Naive thymus-derived CD4-positive, alpha-beta T cell (primary cell): ENCODE results near the gene ARX. TPM values are rescaled to one million over a fixed set of nuclear protein-coding genes. Genes with fewer than 3 reads are reported as not detected.

Source experiments
- ATAC-seq: fragments of 150-1000 bp; cut with Tn5 transposase; 2 replicates; pipeline ENCODE4 v1.10.0; 2021; ENCODE audit warnings: mild to moderate bottlenecking, moderate library complexity
- CTCF ChIA-PET: fragments of 350-600 bp; sonication (Branson Sonifier 250); formaldehyde crosslinking; loops from one replicate; lab custom pipeline; 2021; ENCODE audit warnings: antibody characterized with exemption; lab: Charles Lee
- POLR2A ChIA-PET: fragments of 350-600 bp; sonication (Branson Sonifier 250); formaldehyde crosslinking; loops from one replicate; lab custom pipeline; 2021; ENCODE audit warnings: antibody characterized with exemption, inconsistent platforms; lab: Charles Lee
- DNase-seq, 9 donors: peaks; one replicate each; pipeline versions ENCODE4 v3.0.0 to v3.0.0-alpha.2; 2020 to 2022; ENCODE audit warnings: mixed read lengths in 1 of 9
- H3K27ac ChIP-seq: one replicate; pipeline ENCODE4 v1.7.0; 2013; ENCODE audit warnings: mild to moderate bottlenecking, low read depth, low read length, moderate library complexity
- H3K27me3 ChIP-seq, 2 donors: one replicate each; pipeline ENCODE4 v1.7.0; 2013; ENCODE audit warnings: low read length in 2 of 2, mild to moderate bottlenecking in 2 of 2, moderate library complexity in 2 of 2; ENCODE audit not compliant: control insufficient read depth in 2 of 2, insufficient read depth in 2 of 2
- H3K36me3 ChIP-seq, 3 experiments: 1 replicate in 2 of 3; 2 replicates in 1 of 3; pipeline ENCODE4 v1.7.0; 2013; ENCODE audit warnings: low read length in 3 of 3, mild to moderate bottlenecking in 3 of 3, moderate library complexity in 1 of 3; ENCODE audit not compliant: insufficient read depth in 3 of 3, control insufficient read depth in 2 of 3
- H3K4me1 ChIP-seq, 2 donors: one replicate each; pipeline ENCODE4 v1.7.0; 2013; ENCODE audit warnings: low read length in 2 of 2, mild to moderate bottlenecking in 2 of 2, moderate library complexity in 1 of 2; ENCODE audit not compliant: control insufficient read depth in 2 of 2, insufficient read depth in 2 of 2
- H3K4me3 ChIP-seq: 2 replicates; pipeline ENCODE4 v1.7.0; 2013; ENCODE audit warnings: mild to moderate bottlenecking, low read length
- H3K9me3 ChIP-seq, 3 experiments: 1 replicate in 2 of 3; 2 replicates in 1 of 3; pipeline ENCODE4 v1.7.0; 2013; ENCODE audit warnings: low read length in 3 of 3; ENCODE audit not compliant: control insufficient read depth in 2 of 3
- H3K27ac Mint-ChIP-seq, 9 donors: one replicate each; pipeline ENCODE4 v1.8.0; 2020 to 2022; ENCODE audit warnings: mixed read lengths in 9 of 9, mild to moderate bottlenecking in 8 of 9, moderate library complexity in 5 of 9, inconsistent platforms in 2 of 9
- H3K27me3 Mint-ChIP-seq, 5 donors: one replicate each; pipeline ENCODE4 v1.8.0; 2021 to 2022; ENCODE audit warnings: mixed read lengths in 5 of 5, mild to moderate bottlenecking in 1 of 5
- H3K36me3 Mint-ChIP-seq, 5 donors: one replicate each; pipeline ENCODE4 v1.8.0; 2020 to 2022; ENCODE audit warnings: mixed read lengths in 5 of 5, mild to moderate bottlenecking in 3 of 5, inconsistent platforms in 1 of 5
- H3K4me1 Mint-ChIP-seq, 7 donors: one replicate each; pipeline ENCODE4 v1.8.0; 2020 to 2022; ENCODE audit warnings: mixed read lengths in 7 of 7, mild to moderate bottlenecking in 3 of 7, inconsistent platforms in 1 of 7
- H3K4me3 Mint-ChIP-seq, 10 donors: one replicate each; pipeline ENCODE4 v1.8.0; 2020 to 2022; ENCODE audit warnings: mild to moderate bottlenecking in 10 of 10, mixed read lengths in 10 of 10, moderate library complexity in 6 of 10, inconsistent platforms in 2 of 10
- H3K9me3 Mint-ChIP-seq, 11 donors: one replicate each; pipeline ENCODE4 v1.8.0; 2020 to 2022; ENCODE audit warnings: mixed read lengths in 11 of 11, mild to moderate bottlenecking in 4 of 11, inconsistent platforms in 1 of 11, moderate library complexity in 1 of 11
- intact Hi-C, 2 donors: fragments of 100-400 bp; cut with micrococcal nuclease; formaldehyde crosslinking; loops; one replicate each; pipeline ENCODE4 v1.15.1; 2023
- polyA plus RNA-seq, 2 donors: library from polyadenylated mRNA; unstranded; fragments of 300-500 nt; fragmentation: Illumina TruSeq; gene quantifications; one replicate each; pipeline ENCODE4 v1.2.3, GENCODE V29; 2021
- total RNA-seq, 6 experiments: library from RNA in 5 of 6; stranded (reverse) in 5 of 6; gene quantifications; 1 replicate in 5 of 6; 2 replicates in 1 of 6; pipeline ENCODE4 v1.2.3 and lab custom pipeline; 2021 to 2026

Gene ARX
- not detected for total RNA-seq
- polyA plus RNA-seq: not detected
- not detected for total RNA-seq (lab: John Stamatoyannopoulos, UW)

DNA sequence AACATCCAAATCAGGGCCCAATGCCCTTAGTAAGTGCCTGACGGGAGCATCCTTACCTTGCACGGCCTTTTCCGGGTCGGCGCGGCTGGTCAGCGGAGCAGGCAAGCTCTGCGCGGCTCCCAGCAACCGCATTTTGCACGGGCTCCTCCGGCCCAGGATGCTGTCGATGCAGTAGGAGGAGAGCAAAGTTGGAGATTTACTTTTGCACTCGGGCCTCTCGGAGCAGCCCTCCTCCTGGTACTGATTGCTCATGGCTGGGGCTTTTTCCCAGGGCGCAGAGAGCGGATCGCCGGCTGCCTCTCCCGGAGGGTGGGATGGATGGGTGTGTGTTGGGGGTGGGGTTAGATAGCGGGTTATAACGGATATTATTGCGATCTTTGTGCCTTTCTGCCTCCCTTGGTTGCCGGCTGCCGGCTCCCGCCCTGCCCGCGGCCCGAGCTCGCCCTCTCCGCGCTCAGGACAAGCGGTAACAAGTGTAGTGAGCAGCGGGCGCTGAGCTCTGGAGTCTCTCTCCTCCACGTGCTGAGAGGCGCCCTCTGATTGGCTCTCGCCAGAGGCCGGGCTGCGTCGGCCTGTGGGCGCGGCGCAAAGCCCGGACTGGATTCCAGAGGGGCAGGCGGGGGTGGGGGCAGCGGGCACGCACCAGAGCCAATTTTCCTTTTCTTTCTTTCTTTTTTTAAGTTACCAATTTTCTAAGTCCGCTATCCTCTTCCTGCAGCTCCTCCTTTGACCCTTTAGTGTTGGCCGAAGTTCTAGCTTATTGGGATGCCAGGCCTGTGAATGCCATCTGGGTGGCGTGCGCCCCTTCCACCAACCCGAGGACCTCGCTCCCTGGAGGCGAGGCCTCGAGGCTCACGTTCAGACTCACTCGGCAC, at the start of gene ARX:
TSS of gene ARX (minus strand) at position 480 of the 875 bp plus-strand sequence. CDS start at position 252, 228 bp downstream.
- Mint-ChIP-seq H3K27ac (peak within 1 kb of the TSS in 2 of 9 donors; percentile 38 to 67), H3K27me3 (peaks cover 21 to 80% (median 43%) of the 10 kb centered on the region in 5 donors), H3K4me1 (peaks cover 0 to 31% (median 20%) of the 10 kb centered on the region in 7 donors), H3K36me3 (no peaks in the 10 kb centered on the region), H3K9me3 (peaks cover 0 to 19% (median 2%) of the 10 kb centered on the region in 11 donors), H3K4me3 (peak within 1 kb of the TSS in 9 of 10 donors; percentile 6 to 71 (median 47))
- ChIA-PET CTCF (no interaction called here), POLR2A (no interaction called here)
- Histone ChIP-seq H3K4me1 (peaks cover 0 to 4% of the 10 kb centered on the region in 2 donors), H3K36me3 (no peaks in the 10 kb centered on the region), H3K27ac (no peak within 1 kb of the TSS), H3K4me3 (no peak within 1 kb of the TSS), H3K27me3 (peaks cover 3 to 7% of the 10 kb centered on the region in 2 donors), H3K9me3 (no peaks in the 10 kb centered on the region)
- peak; percentile 36 for ATAC-seq
- intact Hi-C loops: no loop called here
- DNase-seq: no peak

DNA sequence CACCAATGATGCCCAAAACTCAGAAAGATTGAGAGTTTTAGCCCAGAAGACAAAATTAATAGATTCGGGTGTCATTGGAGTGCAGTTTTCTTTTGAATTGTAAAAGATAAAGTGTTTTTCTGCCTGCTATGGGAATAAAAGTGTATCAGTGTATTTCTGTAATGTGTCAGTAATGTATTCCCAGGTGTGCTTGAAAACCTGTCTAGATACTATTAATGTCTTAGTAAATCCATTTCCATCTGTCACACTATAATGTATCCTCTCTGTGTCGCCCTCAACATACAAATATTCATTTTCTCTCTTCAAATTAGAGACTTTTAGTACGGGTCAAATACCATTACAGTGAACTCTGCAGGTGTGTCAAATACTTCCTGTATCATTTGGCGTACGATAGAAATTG, 43.5 kb upstream of the ARX start:
- no peak overlapping the region for H3K4me3 Mint-ChIP-seq
- POLR2A ChIA-PET: no interaction called here
- no peak for ATAC-seq

GRCh38 chrX:25052798-25053534, 37.2 kb upstream of the ARX start:
- Mint-ChIP-seq H3K9me3 (peaks cover 0 to 5% (median 0%) of the 10 kb centered on the region in 11 donors), H3K36me3 (peaks cover 0 to 2% (median 0%) of the 10 kb centered on the region in 5 donors), H3K27me3 (peaks cover 0 to 5% (median 0%) of the 10 kb centered on the region in 5 donors), H3K27ac (no peak overlapping the region), H3K4me1 (peaks cover 0 to 16% (median 12%) of the 10 kb centered on the region in 7 donors), H3K4me3 (no peak overlapping the region)
- no peak overlapping the region for H3K27ac ChIP-seq
- H3K27me3 ChIP-seq: no peaks in the 10 kb centered on the region
- no peaks in the 10 kb centered on the region for H3K9me3 ChIP-seq
- ChIA-PET POLR2A (no interaction called here), CTCF (no interaction called here)
- H3K4me3 ChIP-seq: no peak overlapping the region
- H3K36me3 ChIP-seq: no peaks in the 10 kb centered on the region
- DNase-seq: no peak
- no peak for ATAC-seq
- intact Hi-C loops: no loop called here
- H3K4me1 ChIP-seq: no peaks in the 10 kb centered on the region

More for the DNA sequence above, 43.5 kb upstream of the ARX start:
- Mint-ChIP-seq H3K4me1 (no peaks in the 10 kb centered on the region), H3K9me3 (peaks cover 0 to 5% (median 2%) of the 10 kb centered on the region in 11 donors), H3K36me3 (peaks cover 0 to 2% (median 0%) of the 10 kb centered on the region in 5 donors), H3K27me3 (peaks cover 0 to 4% (median 0%) of the 10 kb centered on the region in 5 donors), H3K27ac (no peak overlapping the region)
- H3K4me3 ChIP-seq: no peak overlapping the region
- no peaks in the 10 kb centered on the region for H3K36me3 ChIP-seq
- no peak overlapping the region for H3K27ac ChIP-seq
- CTCF ChIA-PET: no interaction called here
- intact Hi-C loops: no loop called here
- H3K27me3 ChIP-seq: no peaks in the 10 kb centered on the region
- no peaks in the 10 kb centered on the region for H3K9me3 ChIP-seq
- no peak for DNase-seq
- H3K4me1 ChIP-seq: no peaks in the 10 kb centered on the region

- CTCF ChIA-PET: no interaction called here
- peaks cover 0 to 5% (median 0%) of the 10 kb centered on the region in 5 donors for H3K27me3 Mint-ChIP-seq
- ATAC-seq: no peak
These were observed 34.2 kb upstream of the ARX start for GRCh38 chrX:25049971-25050370.

DNA sequence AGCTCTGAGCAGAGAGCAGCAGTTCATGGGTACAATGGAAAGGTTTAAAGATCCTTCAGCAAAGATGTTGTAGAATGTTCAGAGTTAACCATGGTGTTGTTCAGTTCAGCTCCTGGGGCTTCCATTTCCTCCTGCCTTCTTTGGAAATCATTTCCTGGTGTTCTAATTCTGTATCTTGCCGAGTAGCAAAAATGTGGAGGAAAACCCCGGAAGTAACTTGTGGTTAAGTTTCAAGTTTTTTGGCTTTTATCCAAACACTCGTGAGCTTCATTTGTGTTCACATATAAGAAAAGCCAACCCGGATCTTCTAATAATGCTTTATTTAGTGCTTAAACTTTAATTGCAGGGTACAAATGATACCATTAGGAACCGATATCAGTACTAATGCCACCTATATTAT, 33.6 kb upstream of the ARX start:
- Histone ChIP-seq H3K27me3 (no peaks in the 10 kb centered on the region), H3K36me3 (no peaks in the 10 kb centered on the region), H3K4me3 (no peak overlapping the region), H3K9me3 (no peaks in the 10 kb centered on the region), H3K4me1 (no peaks in the 10 kb centered on the region), H3K27ac (no peak overlapping the region)
- DNase-seq: peak in 5 of 9 donors; percentile 6 to 30 (median 17)
- H3K36me3 Mint-ChIP-seq: no peaks in the 10 kb centered on the region
- peak overlapping the region in 1 of 9 donors; percentile 19 for H3K27ac Mint-ChIP-seq
- H3K4me1 Mint-ChIP-seq: peaks cover 0 to 19% (median 12%) of the 10 kb centered on the region in 7 donors
- no peak overlapping the region for H3K4me3 Mint-ChIP-seq
- no peaks in the 10 kb centered on the region for H3K9me3 Mint-ChIP-seq
- ChIA-PET POLR2A (no interaction called here), CTCF (no interaction called here)
- intact Hi-C loops: no loop called here
- no peak for ATAC-seq
- H3K27me3 Mint-ChIP-seq: peaks cover 0 to 5% (median 0%) of the 10 kb centered on the region in 5 donors

More at GRCh38 chrX:25049971-25050370, 34.2 kb upstream of the ARX start:
- Mint-ChIP-seq H3K4me3 (no peak overlapping the region), H3K27ac (no peak overlapping the region), H3K9me3 (no peaks in the 10 kb centered on the region), H3K4me1 (peaks cover 0 to 19% (median 12%) of the 10 kb centered on the region in 7 donors), H3K36me3 (no peaks in the 10 kb centered on the region)
- no peak overlapping the region for H3K27ac ChIP-seq
- no peaks in the 10 kb centered on the region for H3K36me3 ChIP-seq
- DNase-seq: no peak
- intact Hi-C loops: no loop called here
- H3K4me1 ChIP-seq: no peaks in the 10 kb centered on the region
- POLR2A ChIA-PET: no interaction called here
- no peaks in the 10 kb centered on the region for H3K27me3 ChIP-seq
- no peak overlapping the region for H3K4me3 ChIP-seq
- H3K9me3 ChIP-seq: no peaks in the 10 kb centered on the region

GRCh38 chrX:25048178-25048577, 32.4 kb upstream of the ARX start:
- H3K36me3 Mint-ChIP-seq: no peaks in the 10 kb centered on the region
- H3K9me3 Mint-ChIP-seq: no peaks in the 10 kb centered on the region
- Histone ChIP-seq H3K27me3 (no peaks in the 10 kb centered on the region), H3K4me1 (no peaks in the 10 kb centered on the region), H3K36me3 (no peaks in the 10 kb centered on the region), H3K27ac (no peak overlapping the region), H3K4me3 (no peak overlapping the region), H3K9me3 (no peaks in the 10 kb centered on the region)
- DNase-seq (no peak), ATAC-seq (no peak)
- CTCF ChIA-PET: no interaction called here
- POLR2A ChIA-PET: no interaction called here
- no peak overlapping the region for H3K4me3 Mint-ChIP-seq
- H3K4me1 Mint-ChIP-seq: peaks cover 0 to 19% (median 12%) of the 10 kb centered on the region in 7 donors
- intact Hi-C loops: no loop called here
- peak overlapping the region in 1 of 9 donors; percentile 60 for H3K27ac Mint-ChIP-seq
- H3K27me3 Mint-ChIP-seq: peaks cover 0 to 2% (median 0%) of the 10 kb centered on the region in 5 donors
